Umbilical cord (tissue), 2 donors: Measurements from ENCODE around the gene GATAD2A. TPM values are rescaled to one million over a fixed set of nuclear protein-coding genes. Genes with fewer than 3 reads are reported as not detected.

ENCODE experiments used
- DNase-seq: peaks from one replicate; pipeline ENCODE4 v3.0.0-alpha.2; 2015; ENCODE audit warnings: low spot score
- total RNA-seq: library from RNA; depleted of rRNA; stranded (reverse); fragments of >200 nt; gene quantifications from one replicate; pipeline ENCODE4 v1.2.3, GENCODE V29; 2014; ENCODE audit warnings: low replicate concordance; ENCODE audit not compliant: insufficient read depth

Gene GATAD2A
- total RNA-seq, 1 donor from 2014 or later = 10.4 TPM

DNA sequence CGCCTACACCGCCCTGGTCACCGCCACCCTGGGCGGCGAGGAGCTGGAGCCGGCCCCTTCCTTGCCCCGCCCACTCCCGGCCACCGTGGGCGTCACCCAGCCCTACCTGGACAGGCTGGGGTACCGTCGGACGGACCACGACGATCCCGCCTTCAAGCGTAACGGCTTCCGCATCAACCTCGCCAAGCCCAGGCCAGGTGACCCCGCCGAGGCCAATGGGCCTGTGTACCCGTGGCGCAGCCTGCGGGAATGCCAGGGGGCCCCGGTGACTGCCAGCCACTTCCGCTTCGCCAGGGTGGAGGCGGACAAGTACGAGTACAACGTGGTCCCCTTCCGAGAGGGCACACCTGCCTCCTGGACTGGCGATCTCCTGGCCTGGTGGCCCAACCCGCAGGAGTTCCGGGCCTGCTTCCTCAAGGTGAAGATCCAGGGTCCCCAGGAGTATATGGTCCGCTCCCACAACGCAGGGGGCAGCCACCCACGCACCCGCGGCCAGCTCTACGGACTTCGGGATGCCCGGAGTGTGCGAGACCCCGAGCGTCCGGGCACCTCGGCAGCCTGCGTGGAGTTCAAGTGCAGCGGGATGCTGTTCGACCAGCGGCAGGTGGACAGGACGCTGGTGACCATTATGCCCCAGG is 139.6 kb downstream of the GATAD2A start:
- no peak for DNase-seq

- DNase-seq = no peak
Observed at GRCh38 chr19:19545707-19546106, 140.2 kb downstream of the GATAD2A start.

GRCh38 chr19:19546751-19547162 is 141.3 kb downstream of the GATAD2A start:
- DNase-seq = no peak

DNA sequence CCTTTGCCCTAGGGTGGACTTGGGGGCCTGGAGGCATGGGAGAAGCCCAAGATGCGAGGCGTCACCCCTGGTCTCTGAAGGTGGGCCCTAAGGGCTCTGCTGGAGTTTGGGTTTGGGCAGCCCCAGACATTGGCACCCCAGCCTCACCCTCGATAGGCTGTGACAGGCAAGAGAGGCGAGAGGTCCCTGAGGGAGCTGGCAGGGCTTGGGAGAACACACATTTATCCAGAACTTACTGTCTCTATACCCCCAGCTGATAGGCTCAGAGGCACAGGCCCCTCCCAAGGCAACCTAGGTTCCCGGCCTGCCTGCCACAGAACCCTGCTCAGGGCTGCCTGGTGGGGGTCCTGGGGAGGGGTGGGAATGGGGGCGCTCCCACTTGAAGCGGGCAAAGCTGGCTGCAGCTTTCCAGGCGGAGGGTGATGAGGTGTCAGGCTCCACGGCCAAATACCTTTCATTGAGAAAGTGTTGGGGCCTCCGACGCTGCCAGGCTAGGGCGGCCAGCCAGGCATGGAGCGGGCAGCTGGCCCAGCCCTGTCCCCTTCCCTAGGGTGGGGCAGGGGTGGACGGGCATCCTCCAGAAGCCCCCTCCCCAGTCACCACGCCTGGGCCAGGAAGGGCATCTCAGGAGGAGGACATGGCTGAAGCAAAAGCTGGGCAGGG is 142.3 kb downstream of the GATAD2A start:
- no peak for DNase-seq

DNA sequence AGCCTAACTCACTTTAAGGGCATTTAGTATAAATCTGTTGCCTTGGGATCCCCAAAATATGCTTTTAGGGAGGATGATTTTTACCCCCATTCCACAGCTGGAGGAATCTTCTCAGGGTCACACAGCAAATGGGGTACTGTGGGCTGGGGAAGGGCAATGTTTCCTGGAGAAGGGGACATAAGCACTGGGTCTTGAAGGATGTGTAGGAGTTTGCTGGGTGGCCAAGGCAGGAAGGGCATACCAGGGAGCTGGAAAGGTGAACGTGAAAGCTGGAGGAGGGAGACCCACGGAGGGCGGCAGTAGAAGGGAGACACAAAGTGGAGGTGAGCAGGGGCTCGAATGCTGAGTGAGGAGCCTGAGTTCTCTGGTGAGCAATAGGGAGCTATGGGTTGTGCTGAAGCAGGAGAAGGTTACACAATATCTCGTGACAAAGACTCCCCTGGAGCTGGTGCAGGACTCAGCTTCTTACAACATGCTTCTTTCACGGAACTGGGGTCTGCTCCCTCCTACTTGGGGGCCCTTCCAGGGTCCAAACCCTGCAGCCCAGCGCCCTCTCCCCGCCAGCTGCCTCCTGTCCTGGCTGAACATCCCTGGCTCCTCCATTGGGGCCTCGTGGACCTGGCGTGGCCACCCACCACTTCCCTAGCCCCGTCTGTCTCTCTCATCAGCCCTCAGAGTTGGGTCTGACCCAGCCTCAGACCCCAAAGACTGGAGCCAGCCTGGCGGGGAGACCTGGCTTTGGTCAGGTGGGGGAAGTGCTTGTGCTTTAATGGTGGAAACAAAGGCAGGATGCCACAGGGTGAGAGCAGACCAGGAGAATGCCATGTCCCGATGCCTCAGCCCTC is 143.7 kb downstream of the GATAD2A start:
- DNase-seq = no peak

GRCh38 chr19:19549804-19550464 is 144.5 kb downstream of the GATAD2A start:
- DNase-seq = no peak

- peak; percentile 67 for DNase-seq
Observed at GRCh38 chr19:19550485-19550929, 145.0 kb downstream of the GATAD2A start.

DNA sequence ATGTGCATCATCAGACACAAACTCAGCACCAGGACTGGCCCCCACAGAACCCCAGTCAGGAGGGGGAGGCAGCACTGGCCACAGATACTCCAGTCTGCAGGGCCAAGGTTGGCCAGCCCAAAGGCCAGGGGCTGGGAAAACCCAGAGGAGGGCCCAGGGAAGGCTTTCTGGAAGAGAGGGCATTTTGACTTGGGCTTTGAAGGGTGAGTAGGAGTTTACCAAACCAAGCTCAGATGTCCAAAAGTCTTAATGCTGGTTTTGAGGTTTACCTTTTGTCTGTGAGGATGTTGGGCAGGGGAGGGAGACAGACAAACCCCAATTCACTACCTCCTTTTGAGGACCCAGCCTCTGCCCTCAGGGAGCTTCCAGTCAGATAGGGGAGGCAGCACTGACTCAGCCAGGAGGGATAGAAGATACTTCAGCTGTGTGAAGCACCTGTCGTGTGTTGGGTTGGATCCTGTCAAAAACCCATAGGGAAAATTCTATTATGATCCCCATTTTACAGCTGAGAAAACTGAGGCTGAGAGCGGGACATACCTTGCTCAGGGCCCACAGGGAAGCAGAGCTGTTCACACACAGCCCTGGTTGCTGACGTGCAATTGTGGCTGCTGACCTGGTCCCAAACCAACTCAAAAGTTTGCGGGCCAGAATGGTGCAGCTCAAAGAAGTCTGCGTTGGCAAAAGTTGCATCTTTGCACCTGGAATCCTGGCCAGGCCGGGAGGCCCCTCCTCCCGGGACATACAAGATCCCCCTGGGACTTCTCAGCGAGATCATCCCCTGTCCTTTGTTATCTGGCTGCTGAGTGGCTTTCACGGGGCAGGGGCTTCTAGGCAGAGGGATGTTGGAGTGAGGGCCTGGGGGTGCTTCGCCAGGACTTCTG is 145.7 kb downstream of the GATAD2A start:
- DNase-seq = no peak

DNA sequence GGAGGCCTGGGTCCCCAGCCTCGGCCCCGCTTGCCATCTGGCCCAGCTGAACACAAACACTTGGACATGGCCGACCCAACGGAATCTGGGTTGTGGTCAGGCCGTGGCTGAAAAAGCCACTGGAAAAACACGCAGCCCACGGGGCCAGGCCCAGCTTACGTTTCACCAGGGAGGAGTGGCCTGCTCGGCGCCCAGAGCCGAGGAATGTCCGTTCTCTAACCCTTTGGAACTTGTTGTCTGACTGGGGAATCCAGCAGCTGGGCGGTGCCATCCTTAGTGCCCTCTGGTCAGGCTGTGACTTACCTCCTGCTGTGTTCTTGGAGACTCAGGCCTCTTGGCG is 146.3 kb downstream of the GATAD2A start:
- no peak for DNase-seq

GRCh38 chr19:19552798-19553197 is 147.3 kb downstream of the GATAD2A start:
- no peak for DNase-seq

DNA sequence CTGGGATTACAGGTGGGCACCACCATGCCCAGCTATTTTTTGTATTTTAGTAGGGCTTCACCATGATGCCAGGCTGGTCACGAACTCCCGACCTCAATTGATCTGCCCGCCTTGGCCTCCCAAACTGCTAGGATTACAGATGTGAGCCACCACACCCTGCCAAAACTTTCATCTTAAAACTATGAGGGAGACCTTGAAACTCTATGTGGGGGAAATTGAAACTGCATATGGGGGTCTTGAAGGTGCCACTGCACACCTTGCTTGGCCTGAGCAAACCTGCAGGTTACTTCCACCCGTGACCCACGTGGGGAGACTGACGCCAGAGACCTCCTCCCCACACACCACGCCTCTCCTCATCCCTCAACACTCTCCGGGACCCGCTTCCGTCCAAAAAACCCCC is 148.2 kb downstream of the GATAD2A start:
- DNase-seq = no peak

DNA sequence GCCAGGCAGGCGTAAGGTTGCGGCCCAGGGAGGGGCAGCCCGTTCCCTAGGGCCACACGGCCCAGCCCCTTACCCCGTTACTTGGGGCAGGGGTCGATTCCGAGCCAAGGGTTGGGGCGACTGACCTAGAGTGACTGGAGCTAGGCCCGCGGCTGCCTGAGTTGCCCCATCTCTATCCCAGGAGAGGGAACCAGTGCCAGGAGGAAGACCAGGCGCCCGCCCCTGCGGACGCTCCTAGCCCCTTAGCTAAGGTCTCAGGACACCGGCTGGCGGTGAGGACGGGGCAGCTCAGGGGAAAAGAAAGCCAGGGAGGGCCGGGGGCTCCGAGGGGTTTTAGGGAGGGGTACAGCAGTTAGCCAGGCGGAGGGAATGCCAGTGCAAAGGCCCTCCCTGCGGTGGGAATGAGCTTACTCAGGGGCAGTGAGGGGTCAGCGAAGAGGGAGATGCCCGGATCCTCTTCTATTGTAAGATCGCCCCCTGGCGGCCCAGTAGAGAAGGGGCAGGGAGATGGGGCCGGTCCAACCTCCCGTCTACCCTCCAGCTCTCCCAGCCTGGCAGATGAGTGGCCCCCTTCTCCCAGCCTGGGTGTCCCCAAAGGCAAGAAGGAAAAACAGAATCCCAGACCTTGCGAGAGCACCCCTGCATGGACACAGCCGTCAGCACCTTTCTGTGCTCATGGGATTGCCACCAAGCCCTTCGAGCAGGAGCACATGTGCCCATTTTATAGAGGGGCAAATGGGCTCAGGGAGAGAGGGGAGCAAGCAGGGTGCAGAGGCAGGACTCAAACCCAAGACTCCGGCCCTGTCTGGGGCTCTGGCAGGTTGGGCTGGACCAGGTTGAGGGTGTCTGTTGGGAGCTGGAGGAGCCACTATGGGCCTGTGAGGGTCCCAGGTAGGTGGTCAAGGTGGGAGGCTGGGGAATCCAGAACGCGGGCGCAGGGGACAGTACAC is 148.9 kb downstream of the GATAD2A start:
- no peak for DNase-seq

DNA sequence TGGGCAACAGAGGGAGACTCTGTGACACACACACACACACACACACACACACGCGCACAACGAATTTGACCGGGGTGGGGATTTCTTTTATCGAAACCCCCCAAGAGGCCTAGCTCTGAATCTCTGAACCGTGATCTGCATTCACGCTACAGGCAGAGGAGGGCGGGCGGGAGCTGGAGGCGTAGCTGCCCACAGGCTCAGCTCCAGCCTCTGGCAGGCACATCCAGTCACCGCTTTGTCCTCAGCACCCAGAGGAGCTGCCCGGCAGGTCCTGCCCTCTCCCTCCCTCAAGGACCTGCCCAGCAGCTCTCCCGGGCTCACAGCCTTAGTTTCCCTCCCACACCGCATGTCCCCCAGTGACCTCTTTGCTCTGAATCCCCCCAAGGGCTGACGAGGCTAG is 152.6 kb downstream of the GATAD2A start:
- no peak for DNase-seq

Other genes starting within 250 kb of the GATAD2A start
- gene MEF2B, start 235.4 kb upstream of the GATAD2A start, total RNA-seq = 0.72 TPM
- gene BORCS8, start 213.5 kb upstream of the GATAD2A start, total RNA-seq = 15.4 TPM
- gene RFXANK, start 213.4 kb upstream of the GATAD2A start, total RNA-seq = 42.9 TPM
- 4.8 TPM for gene NR2C2AP, start 202.3 kb upstream of the GATAD2A start, total RNA-seq
- 0.72 TPM for gene NCAN, start 193.7 kb upstream of the GATAD2A start, total RNA-seq
- 10.8 TPM for gene TM6SF2, start 132.4 kb upstream of the GATAD2A start, total RNA-seq
- gene SUGP1, start 85.2 kb upstream of the GATAD2A start, total RNA-seq = 27.0 TPM
- 20.7 TPM for gene MAU2, start 84.8 kb upstream of the GATAD2A start, total RNA-seq
- 1.7 TPM for gene TSSK6, start 109.9 kb downstream of the GATAD2A start, total RNA-seq
- 121 TPM for gene NDUFA13, start 110.5 kb downstream of the GATAD2A start, total RNA-seq
- 3.1 TPM for gene YJEFN3, start 123.2 kb downstream of the GATAD2A start, total RNA-seq
- gene CILP2, start 132.6 kb downstream of the GATAD2A start, total RNA-seq = 20.5 TPM
- gene PBX4, start 213.0 kb downstream of the GATAD2A start, total RNA-seq = 10.8 TPM
- gene LPAR2, start 222.5 kb downstream of the GATAD2A start, total RNA-seq = 0.48 TPM
- gene GMIP, start 238.0 kb downstream of the GATAD2A start, total RNA-seq = 7.5 TPM